HepG2 (cell line): ENCODE data around the gene MICALL2. TPM values are rescaled to one million over a fixed set of nuclear protein-coding genes. Genes with fewer than 3 reads are reported as not detected.

Experiments
- ATAC-seq: fragments of 200-7000 bp; cut with Tn5 transposase; 3 replicates; pipeline ENCODE4 v1.9.1; 2020; ENCODE audit warnings: mild to moderate bottlenecking, moderate library complexity
- BruUV-seq: library from RNA; stranded (reverse); fragments of 400-500 nt; replicated peaks from 2 replicates; lab custom pipeline; 2021; lab: Mats Ljungman, UMichigan
- CTCF ChIA-PET: fragments of 300-600 bp; formaldehyde crosslinking; extraction: SDS; loops from one replicate; lab custom pipeline; 2021; ENCODE audit warnings: low total read pairs, inconsistent platforms, low intra/inter-chr PET ratio; lab: Yijun Ruan, JAX
- POLR2A ChIA-PET: fragments of 350-600 bp; sonication (Branson Sonifier 250); formaldehyde crosslinking; loops from one replicate; lab custom pipeline; 2020; ENCODE audit warnings: antibody characterized with exemption, inconsistent platforms; lab: Yijun Ruan, JAX
- DNase-seq: peaks from one replicate; pipeline ENCODE4 v3.0.0-alpha.2; 2015; ENCODE audit warnings: low spot score
- FAIRE-seq: peaks from 3 replicates; lab custom pipeline; 2011; peaks lifted over from hg19 to GRCh38; lab: Jason Lieb, UNC
- H2AFZ ChIP-seq: one replicate; pipeline ENCODE4 v1.6.1; 2011; ENCODE audit warnings: low read length, inconsistent platforms
- H3K27ac ChIP-seq: fragments of 300-600 bp; 3 replicates; pipeline ENCODE4 v1.8.0; 2011; ENCODE audit warnings: mixed run types, mild to moderate bottlenecking, mixed read lengths, low read length, inconsistent platforms; ENCODE audit not compliant: insufficient read depth; ENCODE audit errors: extremely low read length
- H3K27me3 ChIP-seq, 2 experiments: fragments of 200-600 bp in 1 of 2; 2 replicates in 1 of 2; 3 replicates in 1 of 2; pipeline versions ENCODE4 v1.6.0 to v1.8.0; 2011; ENCODE audit warnings: low read length in 2 of 2, mild to moderate bottlenecking in 2 of 2, moderate library complexity in 2 of 2, inconsistent platforms in 1 of 2; ENCODE audit not compliant: insufficient read depth in 2 of 2, control insufficient read depth in 1 of 2
- H3K36me3 ChIP-seq, 2 experiments: fragments of 200-600 bp in 1 of 2; replicated peaks in 1 of 2; 2 replicates in 1 of 2; 3 replicates in 1 of 2; pipeline versions ENCODE4 v1.5.1 to v1.8.0; 2011; ENCODE audit warnings: low read length in 2 of 2, inconsistent platforms in 1 of 2; ENCODE audit not compliant: insufficient read depth in 2 of 2, control insufficient read depth in 1 of 2
- H3K4me1 ChIP-seq: 2 replicates; pipeline ENCODE4 v1.5.1; 2012; ENCODE audit warnings: low read length, inconsistent platforms; ENCODE audit not compliant: insufficient read depth
- H3K4me2 ChIP-seq: 2 replicates; pipeline ENCODE4 v1.6.0; 2011; ENCODE audit warnings: low read depth, low read length, inconsistent platforms
- H3K4me3 ChIP-seq, 3 experiments: fragments of 200-600 bp in 1 of 3; sonication (generic), shearing (Covaris generic) in 1 of 3; replicated peaks in 1 of 3; 2 replicates each; pipeline ENCODE4 v1.5.1; 2011 to 2016; ENCODE audit warnings: low read length in 3 of 3, inconsistent platforms in 2 of 3, low read depth in 2 of 3, mild to moderate bottlenecking in 2 of 3, control low read depth in 1 of 3, mixed read lengths in 1 of 3; ENCODE audit not compliant: insufficient read depth in 1 of 3
- H3K79me2 ChIP-seq: one replicate; pipeline ENCODE4 v1.6.1; 2011; ENCODE audit warnings: low read length, inconsistent platforms; ENCODE audit not compliant: insufficient read depth
- H3K9ac ChIP-seq: 2 replicates; pipeline ENCODE4 v1.6.0; 2011; ENCODE audit warnings: mild to moderate bottlenecking, low read depth, low read length, inconsistent platforms; ENCODE audit not compliant: insufficient read depth
- H3K9me3 ChIP-seq: 2 replicates; pipeline ENCODE4 v1.5.1; 2012; ENCODE audit warnings: mild to moderate bottlenecking, low read length
- H4K20me1 ChIP-seq: 2 replicates; pipeline ENCODE4 v1.6.0; 2011; ENCODE audit warnings: inconsistent platforms, mild to moderate bottlenecking, low read length, moderate library complexity; ENCODE audit not compliant: insufficient read depth
- ELF1 ChIP-seq: sonication (generic); formaldehyde crosslinking; IDR thresholded peaks from 2 replicates; pipeline ENCODE4 v1.4.0; 2020; ENCODE audit warnings: missing genetic modification reagents
- HIVEP1 ChIP-seq: sonication (generic); formaldehyde crosslinking; IDR thresholded peaks from 2 replicates; pipeline ENCODE4 v1.4.0; 2020; ENCODE audit warnings: mild to moderate bottlenecking, missing genetic modification reagents
- JARID2 ChIP-seq: sonication (generic); formaldehyde crosslinking; IDR thresholded peaks from 2 replicates; pipeline ENCODE4 v1.8.1; 2023; ENCODE audit warnings: missing genetic modification reagents, inconsistent platforms; ENCODE audit not compliant: insufficient replicate concordance
- JUNB ChIP-seq: sonication (generic); formaldehyde crosslinking; IDR thresholded peaks from 2 replicates; pipeline ENCODE4 v1.8.0; 2022; ENCODE audit warnings: missing genetic modification reagents, mild to moderate bottlenecking, borderline replicate concordance
- KDM2A ChIP-seq: sonication (generic); formaldehyde crosslinking; IDR thresholded peaks from 2 replicates; pipeline ENCODE4 v1.4.0; 2020; ENCODE audit warnings: low read depth, missing genetic modification reagents, borderline replicate concordance
- MIER2 ChIP-seq: IDR thresholded peaks from 2 replicates; pipeline ENCODE4 v1.6.1; 2016; ENCODE audit warnings: missing biosample characterization, missing genetic modification reagents
- NCOA1 ChIP-seq: sonication (generic); formaldehyde crosslinking; IDR thresholded peaks from 2 replicates; pipeline ENCODE4 v1.9.0; 2021; ENCODE audit warnings: missing genetic modification reagents
- NR2C2 ChIP-seq: sonication (generic); formaldehyde crosslinking; IDR thresholded peaks from 2 replicates; pipeline ENCODE4 v1.4.0; 2020; ENCODE audit warnings: missing genetic modification reagents, mild to moderate bottlenecking, moderate library complexity, borderline replicate concordance
- SSRP1 ChIP-seq: IDR thresholded peaks from 2 replicates; pipeline ENCODE4 v1.6.1; 2016; ENCODE audit warnings: control low read depth
- ZBTB20 ChIP-seq: sonication (generic); formaldehyde crosslinking; IDR thresholded peaks from 2 replicates; pipeline ENCODE4 v1.8.1; 2023; ENCODE audit warnings: missing genetic modification reagents, low read depth, mild to moderate bottlenecking, borderline replicate concordance
- ZNF33B ChIP-seq: sonication (generic); formaldehyde crosslinking; IDR thresholded peaks from 2 replicates; pipeline ENCODE4 v1.5.1; 2020; ENCODE audit warnings: mild to moderate bottlenecking, missing genetic modification reagents
- ZNF780A ChIP-seq: sonication (generic); formaldehyde crosslinking; IDR thresholded peaks from 2 replicates; pipeline ENCODE4 v1.8.0; 2022; ENCODE audit warnings: mild to moderate bottlenecking, missing genetic modification reagents, moderate library complexity
- ZNF878 ChIP-seq: sonication (generic); formaldehyde crosslinking; IDR thresholded peaks from 2 replicates; pipeline ENCODE4 v1.8.1; 2023; ENCODE audit warnings: mild to moderate bottlenecking, missing genetic modification reagents, moderate library complexity
- WGBS: methylation state at CpG from one replicate; pipeline ENCODE4 v1.1.6; 2017; ENCODE audit warnings: low lambda C conversion rate; 5-methylcytosine and 5-hydroxymethylcytosine counted together
- in situ Hi-C: cut with HindIII; loops from 2 replicates; pipeline ENCODE4 v1.10.0; 2017; ENCODE audit warnings: low pct_unique_long_range_greater_than_20kb; ENCODE audit not compliant: extremely low pct_ligation_motif_present
- intact Hi-C: fragments of 100-400 bp; cut with micrococcal nuclease; formaldehyde crosslinking; loops from one replicate; pipeline ENCODE4 v1.10.0; 2022; ENCODE audit not compliant: unreplicated experiment
- polyA plus RNA-seq, 8 experiments: library from polyadenylated mRNA; depleted of rRNA in 3 of 8; stranded (reverse) in 7 of 8; unstranded in 1 of 8; fragments of >200 nt; fragmentation: Illumina TruSeq in 4 of 8; extraction: Trizol in 4 of 8; gene quantifications; 2 replicates each; pipeline versions ENCODE4 v1.2.1 to v1.2.3, GENCODE V29; 2011 to 2016; ENCODE audit warnings: low read depth in 4 of 8, missing spikeins in 1 of 8, mixed read lengths in 1 of 8; ENCODE audit not compliant: insufficient read depth in 1 of 8
- total RNA-seq, 5 experiments: library from RNA; depleted of rRNA; stranded (reverse); fragments of >200 nt; fragmentation: Illumina TruSeq; extraction: Trizol; gene quantifications; 2 replicates each; pipeline ENCODE4 v1.2.3, GENCODE V29; 2016; ENCODE audit warnings: low read depth in 1 of 5
- TF ChIP-seq, protein P1 (sequence below): sonication (generic); formaldehyde crosslinking; IDR thresholded peaks from 2 replicates; pipeline ENCODE4 v1.5.0; 2020; ENCODE audit warnings: mild to moderate bottlenecking, missing genetic modification reagents, moderate library complexity
- TF ChIP-seq, protein P2 (sequence below): sonication (generic); formaldehyde crosslinking; IDR thresholded peaks from 2 replicates; pipeline ENCODE4 v1.4.0; 2020; ENCODE audit warnings: missing genetic modification reagents, mild to moderate bottlenecking, borderline replicate concordance
- TF ChIP-seq, protein P3 (sequence below): sonication (generic); formaldehyde crosslinking; IDR thresholded peaks from 2 replicates; pipeline ENCODE4 v1.5.1; 2020; ENCODE audit warnings: missing genetic modification reagents, mild to moderate bottlenecking, borderline replicate concordance
- TF ChIP-seq, protein P4 (sequence below): sonication (generic); formaldehyde crosslinking; IDR thresholded peaks from 2 replicates; pipeline ENCODE4 v1.5.0; 2020; ENCODE audit warnings: missing genetic modification reagents

Gene MICALL2
- total and polyA plus RNA-seq, 2 of the 13 experiments (the other 11 are each of a cell fraction or from before 2014, with no cell fraction given): 5.8 to 12.4 TPM

DNA sequence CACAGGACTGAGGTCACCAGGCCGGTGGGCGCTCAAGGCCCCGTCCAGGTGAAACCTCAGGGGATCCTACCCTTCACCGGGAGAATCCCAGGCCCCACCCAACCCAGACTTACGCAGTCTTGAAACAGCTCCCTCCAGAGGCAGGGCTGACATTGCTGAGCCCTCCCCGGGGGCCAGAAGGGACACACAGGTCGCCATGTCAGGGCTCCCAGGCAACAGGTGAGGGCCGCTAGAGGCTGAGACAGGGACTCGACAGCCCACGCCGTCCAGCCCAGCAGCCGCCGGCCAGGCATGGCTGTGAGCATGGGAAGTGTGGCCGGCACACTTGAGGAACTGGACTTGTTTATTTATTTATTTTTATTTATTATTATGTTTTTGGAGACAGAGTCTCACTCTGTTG, 10.3 kb downstream of the MICALL2 start (continued):
- TF ChIP-seq, protein P1, sequence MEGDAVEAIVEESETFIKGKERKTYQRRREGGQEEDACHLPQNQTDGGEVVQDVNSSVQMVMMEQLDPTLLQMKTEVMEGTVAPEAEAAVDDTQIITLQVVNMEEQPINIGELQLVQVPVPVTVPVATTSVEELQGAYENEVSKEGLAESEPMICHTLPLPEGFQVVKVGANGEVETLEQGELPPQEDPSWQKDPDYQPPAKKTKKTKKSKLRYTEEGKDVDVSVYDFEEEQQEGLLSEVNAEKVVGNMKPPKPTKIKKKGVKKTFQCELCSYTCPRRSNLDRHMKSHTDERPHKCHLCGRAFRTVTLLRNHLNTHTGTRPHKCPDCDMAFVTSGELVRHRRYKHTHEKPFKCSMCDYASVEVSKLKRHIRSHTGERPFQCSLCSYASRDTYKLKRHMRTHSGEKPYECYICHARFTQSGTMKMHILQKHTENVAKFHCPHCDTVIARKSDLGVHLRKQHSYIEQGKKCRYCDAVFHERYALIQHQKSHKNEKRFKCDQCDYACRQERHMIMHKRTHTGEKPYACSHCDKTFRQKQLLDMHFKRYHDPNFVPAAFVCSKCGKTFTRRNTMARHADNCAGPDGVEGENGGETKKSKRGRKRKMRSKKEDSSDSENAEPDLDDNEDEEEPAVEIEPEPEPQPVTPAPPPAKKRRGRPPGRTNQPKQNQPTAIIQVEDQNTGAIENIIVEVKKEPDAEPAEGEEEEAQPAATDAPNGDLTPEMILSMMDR (CRISPR knock-in tag): no peak

DNA sequence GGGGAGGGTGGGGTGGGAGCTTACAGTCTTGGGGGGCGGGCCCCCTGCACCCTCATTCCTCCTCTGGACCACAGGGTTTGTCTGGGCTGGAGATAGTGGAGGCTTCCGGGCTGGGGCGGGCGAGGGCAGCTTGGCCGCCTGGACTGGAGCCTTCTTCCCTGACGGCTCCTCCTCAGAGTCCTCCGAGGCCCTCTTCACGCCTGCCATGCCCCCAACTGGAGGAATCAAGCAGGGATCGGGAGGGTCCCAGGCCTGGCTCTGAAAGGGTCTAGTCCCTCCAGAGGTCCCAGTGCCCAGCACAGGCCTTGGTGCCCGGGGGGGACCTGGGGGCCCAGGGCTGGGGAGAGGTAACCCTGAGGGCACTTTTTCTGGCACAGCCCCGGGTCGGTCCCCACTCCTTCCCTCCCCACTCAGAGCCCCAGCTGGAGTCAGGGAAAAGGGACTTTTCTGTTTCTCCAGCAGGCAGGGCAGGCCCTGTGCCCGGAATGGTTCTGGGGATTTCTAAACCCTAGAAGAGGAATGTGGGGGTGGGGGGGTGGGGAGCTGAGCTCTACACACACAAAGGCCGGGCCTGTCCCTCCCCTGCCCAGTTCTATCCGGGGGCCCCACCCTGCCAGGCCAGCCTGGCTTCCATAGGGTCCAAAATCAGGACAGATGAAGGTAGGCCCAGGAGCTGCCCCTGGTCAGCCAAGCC, 11.6 kb downstream of the MICALL2 start:
- CTCF ChIA-PET: no interaction called here
- WGBS: 64% methylated on average over 5 of the region's 15 CpGs
- H3K4me2 ChIP-seq: no peak overlapping the region
- H3K4me3 ChIP-seq: no peak overlapping the region
- FAIRE-seq (no peak), ATAC-seq (no peak), DNase-seq (no peak)
- no peaks in the 10 kb centered on the region; a peak in 1 of 5 replicates for H3K27me3 ChIP-seq
- H3K9me3 ChIP-seq: no peaks in the 10 kb centered on the region
- H3K36me3 ChIP-seq: no peaks in the 10 kb centered on the region; a peak in 1 of 5 replicates
- peaks cover 8% of the 10 kb centered on the region for H3K4me1 ChIP-seq
- no peaks in the 10 kb centered on the region for H3K79me2 ChIP-seq
- in situ Hi-C loops: no loop called here
- no peak overlapping the region for H3K27ac ChIP-seq
- intact Hi-C loops: no loop called here
- H2AFZ ChIP-seq: no peak overlapping the region
- H3K9ac ChIP-seq: no peak overlapping the region
- no TSS peak for BruUV-seq
- H4K20me1 ChIP-seq: no peaks in the 10 kb centered on the region
- POLR2A ChIA-PET: no interaction called here
- TF ChIP-seq KDM2A: no peak
- TF ChIP-seq, protein P2, sequence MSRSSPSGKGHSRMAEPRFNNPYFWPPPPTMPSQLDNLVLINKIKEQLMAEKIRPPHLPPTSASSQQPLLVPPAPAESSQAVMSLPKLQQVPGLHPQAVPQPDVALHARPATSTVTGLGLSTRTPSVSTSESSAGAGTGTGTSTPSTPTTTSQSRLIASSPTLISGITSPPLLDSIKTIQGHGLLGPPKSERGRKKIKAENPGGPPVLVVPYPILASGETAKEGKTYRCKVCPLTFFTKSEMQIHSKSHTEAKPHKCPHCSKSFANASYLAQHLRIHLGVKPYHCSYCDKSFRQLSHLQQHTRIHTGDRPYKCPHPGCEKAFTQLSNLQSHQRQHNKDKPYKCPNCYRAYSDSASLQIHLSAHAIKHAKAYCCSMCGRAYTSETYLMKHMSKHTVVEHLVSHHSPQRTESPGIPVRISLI: no peak
- TF ChIP-seq HIVEP1: no peak
- TF ChIP-seq JUNB (CRISPR knock-in tag): no peak
- no peak for TF ChIP-seq JARID2 (CRISPR knock-in tag)
- TF ChIP-seq ZNF878 (CRISPR knock-in tag): no peak
- TF ChIP-seq, protein P3, sequence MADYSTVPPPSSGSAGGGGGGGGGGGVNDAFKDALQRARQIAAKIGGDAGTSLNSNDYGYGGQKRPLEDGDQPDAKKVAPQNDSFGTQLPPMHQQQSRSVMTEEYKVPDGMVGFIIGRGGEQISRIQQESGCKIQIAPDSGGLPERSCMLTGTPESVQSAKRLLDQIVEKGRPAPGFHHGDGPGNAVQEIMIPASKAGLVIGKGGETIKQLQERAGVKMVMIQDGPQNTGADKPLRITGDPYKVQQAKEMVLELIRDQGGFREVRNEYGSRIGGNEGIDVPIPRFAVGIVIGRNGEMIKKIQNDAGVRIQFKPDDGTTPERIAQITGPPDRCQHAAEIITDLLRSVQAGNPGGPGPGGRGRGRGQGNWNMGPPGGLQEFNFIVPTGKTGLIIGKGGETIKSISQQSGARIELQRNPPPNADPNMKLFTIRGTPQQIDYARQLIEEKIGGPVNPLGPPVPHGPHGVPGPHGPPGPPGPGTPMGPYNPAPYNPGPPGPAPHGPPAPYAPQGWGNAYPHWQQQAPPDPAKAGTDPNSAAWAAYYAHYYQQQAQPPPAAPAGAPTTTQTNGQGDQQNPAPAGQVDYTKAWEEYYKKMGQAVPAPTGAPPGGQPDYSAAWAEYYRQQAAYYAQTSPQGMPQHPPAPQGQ: no peak
- no peak for TF ChIP-seq ELF1 (CRISPR knock-in tag)
- TF ChIP-seq ZNF780A: no peak
- no peak for TF ChIP-seq NR2C2 (CRISPR knock-in tag)
- no peak for TF ChIP-seq MIER2 (CRISPR knock-in tag)
- TF ChIP-seq ZNF33B (CRISPR knock-in tag): no peak
- TF ChIP-seq SSRP1 (CRISPR knock-in tag): no peak
- no peak for TF ChIP-seq ZBTB20 (CRISPR knock-in tag)
- TF ChIP-seq NCOA1 (CRISPR knock-in tag): no peak
- TF ChIP-seq, protein P4, sequence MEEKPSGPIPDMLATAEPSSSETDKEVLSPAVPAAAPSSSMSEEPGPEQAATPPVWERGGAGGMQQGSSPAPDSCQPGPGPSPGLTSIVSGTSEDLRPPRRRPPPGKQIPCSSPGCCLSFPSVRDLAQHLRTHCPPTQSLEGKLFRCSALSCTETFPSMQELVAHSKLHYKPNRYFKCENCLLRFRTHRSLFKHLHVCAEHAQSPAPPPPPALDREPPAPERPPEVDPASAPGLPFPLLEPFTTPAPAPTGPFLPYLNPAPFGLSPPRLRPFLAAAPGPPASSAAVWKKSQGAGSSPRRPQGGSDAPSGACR: no peak
